Activated naive CD4-positive, alpha-beta T cell (primary cell): ENCODE measurements around the gene ATP8A1.
"Not testable (repeated sequence)": the region's sequence is repeated elsewhere in the genome, so short reads cannot be mapped to it uniquely, and the experiment has no call there.

Experiments used
- DNase-seq, 4 experiments: peaks; one replicate each; lab custom pipeline; 2025; lab: John Stamatoyannopoulos, UW

ATP8A1 gene

GRCh38 chr4:42410446-42410845, 246.5 kb downstream of the ATP8A1 start:
- DNase-seq = no peak

DNA sequence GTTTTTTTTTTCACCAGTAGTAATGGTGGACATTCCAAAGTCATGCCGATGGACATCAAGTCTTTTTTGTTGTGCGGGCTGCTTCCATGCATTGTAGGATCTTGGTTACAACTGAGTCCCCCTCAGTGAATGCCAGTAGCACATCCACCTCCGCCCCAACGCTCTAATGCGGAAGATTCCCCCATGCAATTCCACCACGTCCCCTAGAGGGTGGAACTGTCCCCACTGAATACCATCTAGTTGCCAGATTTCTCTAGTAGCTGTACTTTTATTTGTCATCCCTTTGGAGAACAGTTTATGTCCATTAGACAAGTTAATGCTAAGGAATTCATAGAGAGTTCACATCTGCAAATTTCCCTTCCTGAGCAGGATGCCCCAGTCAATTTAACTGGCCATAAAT, 252.9 kb downstream of the ATP8A1 start:
- no peak for DNase-seq

GRCh38 chr4:42401171-42401570, 255.7 kb downstream of the ATP8A1 start:
- DNase-seq = no peak

GRCh38 chr4:42399393-42399792, 257.5 kb downstream of the ATP8A1 start:
- no peak for DNase-seq

DNA sequence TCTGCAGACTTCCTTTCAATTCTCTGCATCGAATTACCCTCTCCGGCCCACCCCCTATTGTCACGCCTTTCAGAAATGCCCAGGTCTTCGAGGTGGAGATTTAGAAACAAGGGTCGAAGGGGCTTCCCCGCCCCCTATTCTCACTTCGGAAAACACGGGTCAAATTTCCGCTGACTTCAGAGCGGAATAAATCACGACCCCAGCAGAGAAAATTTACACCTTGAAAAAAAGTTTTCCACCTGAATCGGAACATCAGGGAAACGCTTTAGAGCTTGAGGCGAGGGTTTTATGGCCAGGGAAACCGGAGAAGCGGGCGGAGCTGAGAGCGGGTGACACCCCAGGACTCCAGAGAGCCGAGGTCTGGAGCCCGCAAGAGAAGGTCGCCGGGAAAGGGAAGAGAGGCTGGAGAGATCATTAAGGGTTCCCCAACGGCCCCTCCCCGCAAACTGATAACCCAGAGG, 258.0 kb downstream of the ATP8A1 start:
- DNase-seq = no peak

- DNase-seq = no peak
These were observed 258.6 kb downstream of the ATP8A1 start for GRCh38 chr4:42398171-42398870.

DNA sequence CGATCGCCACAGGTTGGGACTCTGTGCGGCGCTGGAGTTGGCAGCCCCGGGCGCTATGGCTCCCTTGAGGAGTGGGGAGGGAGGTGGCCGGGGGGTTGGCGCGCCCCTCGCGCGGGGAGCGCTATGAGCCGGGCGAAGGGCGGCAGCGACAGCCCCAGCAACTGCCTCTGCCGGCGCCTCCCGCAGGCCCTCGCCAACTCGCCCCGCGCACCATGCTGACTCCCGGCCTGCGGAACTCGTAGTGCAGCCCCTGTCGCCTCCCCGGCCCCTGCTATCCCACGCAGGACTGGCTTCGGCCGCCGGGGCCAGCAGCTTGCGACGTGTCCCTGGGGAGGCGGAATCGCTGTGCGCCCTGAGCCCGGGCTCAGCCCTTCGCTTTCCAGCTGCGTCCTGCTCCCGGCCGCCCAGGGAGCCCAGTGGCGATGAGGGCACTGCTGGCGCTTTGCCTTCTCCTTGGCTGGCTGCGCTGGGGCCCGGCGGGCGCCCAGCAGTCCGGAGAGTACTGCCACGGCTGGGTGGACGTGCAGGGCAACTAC, 259.2 kb downstream of the ATP8A1 start:
- no peak for DNase-seq

- DNase-seq = no peak
These were observed 259.9 kb downstream of the ATP8A1 start, which contains the start of gene SHISA3 for GRCh38 chr4:42396752-42397634. Gene SHISA3 (plus strand): TSS chr4:42397488. CDS start chr4:42398057, 569 bp downstream.

GRCh38 chr4:42396361-42396751, 260.5 kb downstream of the ATP8A1 start:
- no peak for DNase-seq

DNA sequence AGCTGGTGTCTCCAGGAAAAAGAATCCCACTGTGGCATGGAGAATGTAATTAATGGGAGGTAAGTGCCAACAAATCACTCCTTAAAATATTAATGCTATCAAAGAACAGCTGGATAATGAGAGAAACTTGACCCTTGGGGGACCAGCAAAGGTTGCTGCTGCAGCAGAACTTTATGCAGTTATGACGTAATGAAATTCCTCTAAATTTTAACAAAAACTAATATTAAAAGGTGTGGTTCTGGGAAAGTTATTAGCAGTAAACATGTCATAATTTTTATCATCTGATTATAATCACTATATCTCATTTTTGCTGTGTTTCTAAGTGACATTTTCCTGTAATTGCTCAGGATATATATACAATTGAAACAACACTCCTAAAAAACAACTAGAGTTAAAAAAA, 261.3 kb downstream of the ATP8A1 start:
- no peak for DNase-seq

GRCh38 chr4:42392436-42392835, 264.5 kb downstream of the ATP8A1 start:
- no peak for DNase-seq

DNA sequence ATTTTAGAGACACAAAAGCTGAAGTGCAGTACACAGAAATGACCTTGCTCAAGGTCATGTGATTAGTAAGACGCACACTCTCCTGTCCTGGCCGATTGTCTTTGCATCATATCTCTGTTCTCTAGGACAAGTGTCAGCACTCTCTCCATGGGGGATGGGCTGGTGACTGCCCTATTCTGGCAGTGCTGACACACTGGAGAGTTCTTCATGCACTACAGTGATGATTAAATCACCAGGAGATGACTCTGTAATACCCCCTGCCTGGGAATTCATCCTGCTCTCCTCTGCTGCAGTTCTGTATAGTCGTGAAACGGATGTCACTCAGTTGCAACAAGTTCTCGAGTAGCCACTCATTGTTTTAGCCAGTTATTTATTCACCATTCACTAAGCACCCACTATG, 264.9 kb downstream of the ATP8A1 start:
- no peak for DNase-seq

- DNase-seq = no peak
These were observed 265.6 kb downstream of the ATP8A1 start for GRCh38 chr4:42391355-42391664.

DNA sequence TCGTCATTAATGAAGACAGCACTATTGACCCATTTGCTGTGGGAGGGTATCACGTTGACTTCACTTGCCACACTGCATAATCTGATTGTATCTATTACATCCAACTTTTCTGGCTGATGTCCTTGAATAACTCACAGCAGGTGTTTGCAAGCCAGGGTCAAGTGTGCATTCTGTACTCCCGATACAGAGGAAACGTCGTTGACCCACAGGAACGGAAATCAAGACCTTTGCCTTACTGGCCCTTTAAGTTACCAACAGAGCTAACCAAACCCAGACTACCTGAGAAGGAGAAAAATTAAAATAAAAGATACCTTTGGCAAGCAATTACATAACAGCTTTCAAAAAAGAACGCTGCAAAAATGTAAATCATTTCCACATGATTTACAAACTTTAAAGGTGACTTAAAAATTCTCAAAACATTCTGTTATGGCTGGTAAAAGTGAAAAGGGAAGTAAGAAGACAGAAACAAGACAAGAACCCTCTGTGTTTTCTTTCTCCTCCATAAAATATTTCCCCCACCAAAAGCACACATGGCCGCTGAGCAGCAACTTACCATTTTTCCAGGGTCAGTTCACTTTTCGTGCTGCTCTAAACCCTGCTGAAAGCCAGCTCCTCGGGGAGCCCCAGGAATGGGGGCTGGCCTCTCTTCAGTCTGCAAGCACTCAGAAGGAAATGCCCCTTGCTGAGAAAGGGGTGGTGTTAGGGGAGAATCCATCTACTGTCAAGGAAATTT, 266.1 kb downstream of the ATP8A1 start:
- no peak for DNase-seq

GRCh38 chr4:42385516-42385915, 271.4 kb downstream of the ATP8A1 start:
- no peak for DNase-seq

DNA sequence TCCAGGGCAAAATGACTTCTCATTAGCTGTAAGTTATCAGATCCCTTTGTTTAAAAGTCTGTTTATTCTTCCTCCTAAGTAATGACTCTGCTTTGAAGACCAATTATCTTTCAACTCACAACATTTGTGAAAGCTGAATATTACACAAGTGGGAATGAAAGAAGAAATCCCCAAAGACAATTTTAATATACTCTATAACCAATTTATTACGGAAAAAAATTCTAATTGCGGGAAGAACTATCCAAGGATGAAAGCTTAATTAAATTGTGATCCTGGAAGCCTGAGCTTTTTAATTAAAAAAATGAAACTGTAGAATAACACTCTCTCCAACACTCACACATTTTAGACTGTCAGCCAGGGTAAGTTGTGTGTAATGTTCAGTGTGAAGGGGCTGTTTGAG, 275.2 kb downstream of the ATP8A1 start:
- no peak for DNase-seq

- no peak for DNase-seq
These were observed 279.4 kb downstream of the ATP8A1 start for GRCh38 chr4:42377497-42377896.

GRCh38 chr4:42372303-42372702, 284.6 kb downstream of the ATP8A1 start:
- DNase-seq = not testable (repeated sequence)

DNA sequence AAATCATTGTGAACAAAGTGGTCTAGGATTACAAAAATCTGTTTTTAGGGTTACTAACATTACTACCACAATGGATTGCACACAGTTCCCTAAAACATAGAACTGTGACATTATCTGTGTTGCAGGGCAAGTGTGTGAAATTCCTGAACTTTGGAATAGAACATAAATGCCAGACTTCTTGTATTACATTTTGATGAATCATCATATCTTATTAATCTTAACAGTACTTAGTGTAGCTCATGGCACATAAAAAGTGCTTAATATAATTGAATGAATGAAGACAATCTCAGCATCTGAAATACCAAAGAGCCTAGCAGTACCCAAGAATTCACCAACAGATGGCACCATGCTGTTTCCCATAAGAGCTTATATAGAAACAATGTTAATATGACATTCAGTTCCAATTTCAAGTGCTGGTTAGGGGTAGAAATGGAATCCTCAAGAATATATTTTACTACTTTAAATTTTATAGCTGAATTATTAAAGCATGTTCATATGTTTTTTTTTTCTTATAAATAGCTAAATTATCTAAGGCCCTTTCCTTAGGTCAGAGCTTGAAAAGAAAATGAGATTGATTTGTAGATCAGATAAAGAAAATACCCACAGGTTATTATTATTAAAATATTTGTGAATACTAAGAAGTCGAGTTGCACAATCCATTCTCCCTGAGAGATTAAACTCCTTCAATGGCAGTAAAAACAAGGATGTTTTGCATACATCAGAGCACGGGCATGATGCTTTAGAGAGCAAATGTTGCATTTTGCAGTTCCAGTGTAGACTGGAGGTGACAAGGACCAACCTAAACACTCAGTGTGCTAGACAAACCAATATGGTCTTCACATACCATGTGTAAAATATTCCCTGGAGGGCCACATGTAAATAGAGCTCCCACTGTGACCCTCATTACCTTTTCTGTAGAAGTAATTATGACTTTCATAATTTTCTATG, 285.3 kb downstream of the ATP8A1 start:
- no peak for DNase-seq

GRCh38 chr4:42369489-42369888, 287.4 kb downstream of the ATP8A1 start:
- DNase-seq = no peak

- DNase-seq = no peak
These were observed 289.9 kb downstream of the ATP8A1 start for GRCh38 chr4:42366959-42367358.
